NB4 (cell line): ENCODE results near the gene NUAK1.

Experiments
- CTCF ChIP-seq: IDR thresholded peaks from one replicate; pipeline ENCODE4 v1.5.1; 2012; ENCODE audit warnings: low read depth, low read length
- MAX ChIP-seq: IDR thresholded peaks from 2 replicates; pipeline ENCODE4 v1.6.1; 2011; ENCODE audit warnings: low read depth, low read length
- MYC ChIP-seq: IDR thresholded peaks from 2 replicates; pipeline ENCODE4 v1.6.1; 2011; ENCODE audit warnings: low read depth, low read length
- POLR2A ChIP-seq: IDR thresholded peaks from 2 replicates; pipeline ENCODE4 v1.6.1; 2011; ENCODE audit warnings: mild to moderate bottlenecking; ENCODE audit not compliant: insufficient read length; ENCODE audit errors: extremely low read depth

- TF ChIP-seq CTCF (no peak), MYC (no peak), MAX (no peak), POLR2A (no peak)
These were observed 67.1 kb downstream of the NUAK1 start for GRCh38 chr12:106071686-106072085.
